GM21576 (cell line): ENCODE results near the gene TMEM187.
A peak's percentile ranks its signal among the peaks of the same experiment; 100 is the strongest.

ENCODE experiments used
- ATAC-seq: cut with Tn5 transposase; IDR thresholded peaks from one replicate; pipeline ENCODE4 v1.9.1; 2021; ENCODE audit warnings: mild to moderate bottlenecking, moderate library complexity; ENCODE audit not compliant: unreplicated experiment

The TMEM187 gene, protein sequence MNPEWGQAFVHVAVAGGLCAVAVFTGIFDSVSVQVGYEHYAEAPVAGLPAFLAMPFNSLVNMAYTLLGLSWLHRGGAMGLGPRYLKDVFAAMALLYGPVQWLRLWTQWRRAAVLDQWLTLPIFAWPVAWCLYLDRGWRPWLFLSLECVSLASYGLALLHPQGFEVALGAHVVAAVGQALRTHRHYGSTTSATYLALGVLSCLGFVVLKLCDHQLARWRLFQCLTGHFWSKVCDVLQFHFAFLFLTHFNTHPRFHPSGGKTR

DNA sequence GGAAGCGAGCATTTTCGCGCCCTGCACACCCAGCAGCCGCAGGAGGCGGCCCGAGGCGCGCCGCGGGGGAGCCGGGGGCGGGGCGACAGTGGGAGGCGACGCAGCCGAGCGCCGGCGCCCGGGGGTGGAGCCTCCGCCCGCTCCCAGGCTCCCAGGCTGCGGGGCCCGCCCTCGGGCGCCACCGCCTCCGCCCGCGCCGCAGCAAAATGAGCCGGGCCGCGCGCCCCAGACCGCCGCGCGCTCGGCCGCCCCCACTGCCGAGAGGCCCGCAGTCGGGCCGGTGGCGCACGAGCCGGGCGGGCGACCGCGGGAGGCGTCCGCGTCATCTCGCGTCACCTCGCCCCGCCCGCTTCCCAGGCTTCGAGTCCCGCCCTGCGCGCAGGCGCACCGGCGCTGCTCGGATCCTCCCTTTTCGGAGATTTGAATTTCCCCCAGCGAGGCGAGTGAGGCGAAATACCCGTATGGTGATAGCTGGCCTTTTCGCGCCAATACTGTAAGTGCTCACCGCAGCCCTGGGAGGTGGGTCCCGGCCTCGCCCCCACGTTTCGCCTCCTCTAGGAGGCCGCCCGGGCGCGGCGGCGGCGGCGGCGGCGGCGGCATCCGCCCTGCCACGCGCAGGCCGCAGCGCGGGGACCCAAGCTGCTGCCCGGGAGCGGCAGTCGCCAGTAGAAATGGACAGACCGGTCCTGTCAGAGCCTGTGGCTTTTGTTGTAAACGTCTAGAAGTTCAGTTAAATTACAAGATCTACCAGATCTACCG lies at the start of gene TMEM187:
TMEM187 (plus strand) TSS at position 387 of the 759 bp plus-strand sequence. CDS start 9,309 bp downstream, outside the sequence.
- ATAC-seq: peak; percentile 43

DNA sequence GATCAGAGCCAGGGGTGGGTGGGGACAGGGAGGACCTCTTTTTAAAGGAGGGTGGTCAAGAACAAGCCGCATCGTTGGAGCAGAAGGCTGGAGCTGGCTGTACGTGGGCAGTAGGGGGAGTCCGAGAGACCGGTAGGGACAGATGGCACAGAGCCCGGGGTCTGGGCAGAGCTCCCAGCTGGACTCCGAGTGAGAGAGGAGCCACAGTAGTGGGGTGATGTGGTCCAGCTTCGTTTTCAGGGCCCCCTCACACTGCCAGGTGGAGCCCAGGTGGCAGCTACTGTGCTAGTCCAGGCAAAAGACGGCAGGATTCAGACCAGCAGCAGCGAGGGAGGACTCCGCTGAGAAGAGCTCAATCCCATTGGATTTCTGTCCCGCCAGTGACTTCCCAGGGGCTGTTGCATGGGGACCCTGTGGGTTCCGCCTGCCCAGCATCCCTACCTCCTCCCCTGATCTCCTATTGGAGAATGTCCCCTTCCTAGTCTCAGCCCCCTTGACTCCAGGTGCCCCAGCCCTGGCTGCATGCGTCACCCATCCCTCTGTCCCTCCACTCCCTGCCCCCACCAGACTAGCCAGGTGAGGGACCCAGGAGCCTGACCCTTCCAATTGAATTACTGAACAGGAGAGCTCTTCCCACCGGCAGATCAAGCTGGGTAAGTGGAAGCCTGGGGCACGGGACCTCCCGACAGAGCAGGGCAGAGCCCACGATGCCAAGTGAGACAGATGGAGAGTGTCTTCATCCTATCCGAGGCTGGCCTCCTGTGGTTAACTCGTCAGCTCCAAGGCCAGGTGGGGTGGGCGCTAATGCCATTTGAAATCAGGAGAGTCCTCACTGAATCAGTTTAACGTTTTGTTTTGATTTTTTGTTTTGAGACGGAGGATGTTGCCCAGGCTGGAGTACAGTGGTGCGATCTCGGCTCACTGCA lies 49.4 kb upstream of the TMEM187 start:
- ATAC-seq: no peak

- no peak for ATAC-seq
Observed at GRCh38 chrX:153924149-153924861, 48.2 kb upstream of the TMEM187 start.

DNA sequence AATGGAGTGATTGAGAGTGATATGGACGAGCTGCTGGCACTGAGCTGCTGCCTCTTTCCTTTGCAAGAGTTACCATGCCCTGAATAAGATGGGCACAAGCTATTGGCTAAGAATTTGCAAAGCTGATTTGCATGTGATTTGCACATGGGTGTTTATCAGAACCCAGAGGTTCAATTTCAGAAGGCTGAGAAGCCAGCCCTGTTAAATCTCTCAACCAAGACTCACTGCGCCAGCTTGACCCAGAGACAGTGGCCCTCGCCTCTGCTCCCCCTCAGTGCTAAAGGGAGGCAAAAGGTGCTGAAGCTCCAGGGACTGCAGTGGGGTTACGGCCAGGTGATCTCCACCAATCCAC lies 47.2 kb upstream of the TMEM187 start:
- no peak for ATAC-seq

DNA sequence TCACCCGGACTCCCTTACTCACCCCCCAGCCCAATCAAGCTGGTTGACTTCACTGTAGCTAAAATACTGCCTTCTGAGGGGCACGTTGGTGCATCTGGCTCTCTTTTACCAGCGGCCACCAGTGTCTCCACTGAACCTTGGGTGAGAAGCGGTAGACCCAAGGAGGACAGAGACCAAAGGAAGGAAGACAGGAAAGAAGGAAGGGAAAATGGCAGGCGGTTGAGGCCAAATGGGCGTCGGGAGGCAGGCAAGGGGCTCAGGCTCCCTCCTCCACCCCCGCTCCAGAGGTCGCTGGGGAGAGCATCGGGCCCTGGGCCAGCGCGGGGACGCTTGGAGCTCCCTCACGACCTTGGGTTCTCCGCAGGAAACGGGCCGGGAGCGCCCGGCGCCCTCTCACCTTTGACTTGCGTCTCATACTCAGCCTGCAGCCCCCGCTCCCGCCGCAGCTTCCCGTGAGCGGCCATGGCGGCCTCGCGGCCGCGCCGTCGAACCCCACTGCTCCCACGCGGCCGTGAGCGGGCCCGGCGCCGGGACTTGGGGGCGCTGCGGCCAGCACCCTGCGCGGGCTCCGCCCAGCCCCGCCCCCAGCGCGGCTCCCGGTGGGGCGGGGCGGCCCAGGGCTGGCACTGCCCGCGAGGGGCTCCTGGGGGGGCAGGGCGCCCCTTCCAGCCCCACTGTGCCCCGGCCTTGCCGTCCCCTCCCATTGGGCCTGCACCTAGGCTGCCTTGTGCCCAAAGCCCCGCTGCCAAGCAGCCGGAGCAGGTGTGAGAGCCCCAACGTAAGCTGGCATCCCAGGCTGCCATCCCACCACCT lies 46.6 kb upstream of the TMEM187 start, which contains the start of gene ARHGAP4:
ARHGAP4 (minus strand) TSS at position 526 of the 813 bp plus-strand sequence; CDS start at position 464, 62 bp downstream.
- no peak for ATAC-seq

DNA sequence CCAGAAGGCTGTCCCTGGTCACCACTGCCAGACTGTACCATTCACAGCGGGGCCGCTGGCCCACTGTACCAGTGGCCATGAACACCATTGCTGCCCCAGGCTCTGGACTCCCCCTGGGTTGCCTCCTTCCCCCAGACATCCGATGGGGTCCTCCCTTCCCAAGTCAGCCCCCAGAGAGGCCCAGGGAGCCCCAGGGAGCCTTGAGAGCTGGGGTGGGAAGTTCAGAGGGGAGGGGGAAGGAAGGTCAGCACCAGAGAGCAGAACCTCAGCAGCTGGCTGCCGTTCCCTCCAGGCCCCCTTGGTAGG lies 46.0 kb upstream of the TMEM187 start:
- ATAC-seq: no peak

DNA sequence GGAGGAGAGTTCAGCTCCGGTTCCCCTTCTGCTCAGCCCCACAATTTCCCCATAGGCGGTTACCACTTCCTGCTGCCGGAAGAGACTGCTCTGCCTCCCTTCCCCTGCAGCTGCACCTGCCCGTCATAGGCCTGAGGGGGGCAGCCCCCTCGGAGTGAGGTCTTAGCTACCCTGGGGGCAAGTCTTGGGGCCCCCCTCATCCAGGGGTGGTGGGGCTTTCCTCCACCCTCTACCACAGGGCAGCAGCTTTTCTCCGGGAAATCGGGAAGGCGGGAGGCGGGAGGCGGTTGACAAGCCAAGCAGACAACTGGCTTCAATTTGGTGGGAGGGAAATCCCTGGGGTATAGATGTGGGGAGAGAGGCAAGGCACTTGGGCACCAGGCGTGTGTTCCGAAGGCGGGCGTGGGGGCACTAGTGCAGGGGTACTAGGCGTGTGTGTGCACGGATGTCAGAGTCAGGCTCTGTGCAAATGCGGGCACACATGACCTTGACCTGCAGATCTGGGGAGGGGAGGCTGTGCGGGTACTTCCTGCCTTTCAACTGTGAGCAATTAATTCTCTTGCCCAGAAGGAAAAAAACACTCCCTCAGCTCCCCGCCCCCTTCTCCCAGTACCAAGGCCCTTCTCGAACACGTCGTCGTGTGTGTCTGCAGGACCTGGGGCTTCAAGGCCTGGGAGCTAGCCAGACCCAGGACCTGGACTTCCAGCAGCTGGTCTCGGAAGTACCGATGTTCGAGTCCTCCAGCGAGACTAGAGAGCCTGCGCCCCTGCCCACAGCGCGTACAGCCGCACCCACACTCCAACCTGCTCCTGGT lies 45.5 kb upstream of the TMEM187 start:
- peak; percentile 43 for ATAC-seq

DNA sequence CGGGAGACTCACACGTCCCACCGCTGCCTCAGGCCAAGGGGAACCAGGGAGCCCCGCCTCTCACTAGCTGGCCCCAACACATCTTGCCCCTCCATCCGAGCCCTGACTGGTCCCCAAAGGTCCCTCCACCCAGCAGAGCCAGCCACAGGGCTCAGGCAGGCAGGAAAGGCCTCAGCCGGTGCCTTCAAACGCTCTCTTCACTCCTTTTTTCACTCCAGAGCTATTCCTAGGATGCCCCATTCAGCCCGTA lies 45.0 kb upstream of the TMEM187 start:
- ATAC-seq: no peak

- peak; percentile 78 for ATAC-seq
Observed at GRCh38 chrX:153927922-153928760, 44.4 kb upstream of the TMEM187 start.

DNA sequence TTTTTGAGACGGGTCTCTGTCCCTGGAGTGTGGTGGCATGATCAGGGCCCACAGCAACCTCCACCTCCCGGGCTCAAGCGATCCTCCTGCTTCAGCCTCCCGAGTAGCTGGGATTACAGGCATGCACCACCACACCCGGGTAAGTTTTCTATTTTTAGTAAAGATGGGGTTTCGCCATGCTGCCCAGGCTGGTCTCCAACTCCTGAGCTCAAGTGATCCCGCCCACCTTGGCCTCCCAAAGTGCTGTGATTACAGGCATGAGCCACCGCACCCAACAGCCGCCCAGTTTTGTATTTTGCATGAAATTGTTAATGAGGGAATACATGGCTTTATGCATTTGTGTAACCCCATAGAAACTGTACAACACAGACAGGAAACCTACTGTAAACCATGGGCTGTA lies 43.7 kb upstream of the TMEM187 start:
- ATAC-seq: no peak

DNA sequence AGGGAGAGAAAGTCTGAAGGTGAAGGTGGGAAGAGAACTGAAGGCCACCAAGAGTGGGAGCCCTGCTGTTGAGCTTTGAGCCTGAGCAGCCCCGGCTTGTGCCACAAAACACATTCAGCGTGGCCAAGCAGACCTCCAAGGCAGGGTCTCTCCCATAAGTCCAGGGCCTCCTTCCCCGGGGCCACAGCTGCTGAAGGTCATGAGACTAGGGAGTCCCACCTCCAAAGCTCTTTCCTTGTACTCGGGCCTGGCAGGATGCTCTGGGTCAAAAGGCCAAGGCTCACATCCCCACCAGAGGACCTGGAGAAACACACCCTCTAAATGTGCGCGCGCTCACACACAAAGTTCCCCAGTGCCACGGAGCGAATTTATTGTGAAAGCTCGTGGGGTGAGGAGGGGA lies 43.0 kb upstream of the TMEM187 start:
- no peak for ATAC-seq

GRCh38 chrX:153930011-153930910 lies 42.3 kb upstream of the TMEM187 start:
- no peak for ATAC-seq

GRCh38 chrX:153931151-153931550 lies 41.4 kb upstream of the TMEM187 start:
- ATAC-seq: no peak

DNA sequence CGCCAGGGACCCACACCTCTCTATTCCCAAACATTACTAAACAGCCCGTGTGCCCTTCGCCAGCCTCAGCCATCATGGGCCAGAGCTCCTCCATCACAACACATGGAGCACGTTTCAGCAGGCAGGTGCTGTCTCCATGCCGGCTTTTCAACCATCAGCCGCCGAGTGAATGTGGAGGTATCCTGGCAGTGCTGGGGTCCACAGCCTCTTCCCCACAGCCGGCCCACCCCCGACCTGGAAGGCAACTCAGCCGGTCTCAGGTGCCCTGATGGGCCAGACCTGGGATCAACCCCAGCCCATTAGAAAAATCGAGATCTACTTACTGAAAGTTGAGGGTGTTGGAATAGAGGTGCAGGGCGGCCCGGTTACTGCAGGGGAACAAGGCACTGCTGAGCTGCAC lies 40.8 kb upstream of the TMEM187 start:
- ATAC-seq: no peak

- ATAC-seq: no peak
Observed at GRCh38 chrX:153932220-153932915, 40.2 kb upstream of the TMEM187 start.

GRCh38 chrX:153933748-153934147 lies 38.8 kb upstream of the TMEM187 start:
- ATAC-seq: no peak

GRCh38 chrX:153934148-153934761 lies 38.3 kb upstream of the TMEM187 start:
- peak; percentile 4 for ATAC-seq
